Pancreas (tissue), 10 donors: Measurements from ENCODE around the gene SMIM22. TPM values are rescaled to one million over a fixed set of nuclear protein-coding genes. Genes with fewer than 3 reads are reported as not detected.

ENCODE experiments used
- ATAC-seq, 4 donors: fragments of 200-7000 bp; cut with Tn5 transposase; one replicate each; pipeline versions ENCODE4 v1.8.0 to v1.9.1; 2020; ENCODE audit warnings: mild to moderate bottlenecking in 4 of 4, moderate library complexity in 4 of 4
- DNase-seq, 6 donors: peaks; one replicate each; pipeline ENCODE4 v3.0.0-alpha.2; 2020
- FAIRE-seq: peaks from 2 replicates; lab custom pipeline; 2012; peaks lifted over from hg19 to GRCh38; lab: Jason Lieb, UNC
- H3K27ac ChIP-seq, 4 donors: fragments of 200-600 bp; sonication (generic); 1 replicate in 3 of 4; 2 replicates in 1 of 4; pipeline versions ENCODE4 v1.5.0 to v1.8.0; 2020
- H3K27me3 ChIP-seq, 4 donors: fragments of 200-600 bp; one replicate each; pipeline ENCODE4 v1.8.0; 2021
- H3K36me3 ChIP-seq, 3 donors: fragments of 200-600 bp; sonication (generic) in 1 of 3; one replicate each; pipeline versions ENCODE4 v1.5.0 to v1.8.0; 2020 to 2021
- H3K4me1 ChIP-seq, 3 donors: fragments of 200-600 bp; one replicate each; pipeline ENCODE4 v1.8.0; 2021
- H3K4me3 ChIP-seq, 4 donors: fragments of 200-600 bp; sonication (generic) in 2 of 4; one replicate each; pipeline versions ENCODE4 v1.5.0 to v1.8.0; 2020 to 2021
- H3K9me3 ChIP-seq, 4 donors: fragments of 200-600 bp; one replicate each; pipeline ENCODE4 v1.8.0; 2021
- WGBS, 2 donors: extraction: QIAGEN DNeasy Blood & Tissue Kit; methylation state at CpG; one replicate each; pipeline ENCODE4 v1.1.7; 2013; 5-methylcytosine and 5-hydroxymethylcytosine counted together
- intact Hi-C, 3 donors: fragments of 100-400 bp; cut with DNase I; formaldehyde crosslinking; loops; one replicate each; pipeline versions ENCODE4 v1.11.1 to v1.14.2; 2022
- polyA plus RNA-seq, 2 donors: library from polyadenylated mRNA; stranded (reverse); fragments of 200-250 nt; gene quantifications; one replicate each; pipeline ENCODE4 v1.2.3, GENCODE V29; 2013
- total RNA-seq, 6 donors: library from RNA; stranded (reverse); fragmentation: NEBNext Ultra II Directional in 4 of 6; extraction: Animal tissue kit (Norgen Biotek cat#: 25700) in 4 of 6; gene quantifications; one replicate each; pipeline versions ENCODE4 v1.2.1 to v1.2.4, GENCODE V29; 2021 to 2023
- TF ChIP-seq, protein P1 (sequence below), 4 donors: fragments of 200-600 bp; sonication (generic) in 3 of 4; IDR thresholded peaks; one replicate each; pipeline versions ENCODE4 v1.5.0 to v1.8.0; 2021; ENCODE audit warnings: antibody characterized with exemption in 4 of 4
- donor health status: healthy with polysubstance abuse.
- donor health status: DM: no; HTN: no; CAD: no; lungs with moderate emphysema.
- donor health status: DM: no; HTN: no; CAD: no.
- donor health status: control.
- donor health status: control.
- donor health status: Bipolar disorder and iron deficiency.
- donor health status: DM: yes; HTN: yes; CAD: no.
- donor health status: DM: no; HTN: no; CAD: no.
- donor health status: DM: no; HTN: no; CAD: no.
- donor health status: DM: yes; HTN: yes; CAD: no.

The SMIM22 gene
- total and polyA plus RNA-seq, 8 donors: 49.2 to 367 (median 65.5) TPM

DNA sequence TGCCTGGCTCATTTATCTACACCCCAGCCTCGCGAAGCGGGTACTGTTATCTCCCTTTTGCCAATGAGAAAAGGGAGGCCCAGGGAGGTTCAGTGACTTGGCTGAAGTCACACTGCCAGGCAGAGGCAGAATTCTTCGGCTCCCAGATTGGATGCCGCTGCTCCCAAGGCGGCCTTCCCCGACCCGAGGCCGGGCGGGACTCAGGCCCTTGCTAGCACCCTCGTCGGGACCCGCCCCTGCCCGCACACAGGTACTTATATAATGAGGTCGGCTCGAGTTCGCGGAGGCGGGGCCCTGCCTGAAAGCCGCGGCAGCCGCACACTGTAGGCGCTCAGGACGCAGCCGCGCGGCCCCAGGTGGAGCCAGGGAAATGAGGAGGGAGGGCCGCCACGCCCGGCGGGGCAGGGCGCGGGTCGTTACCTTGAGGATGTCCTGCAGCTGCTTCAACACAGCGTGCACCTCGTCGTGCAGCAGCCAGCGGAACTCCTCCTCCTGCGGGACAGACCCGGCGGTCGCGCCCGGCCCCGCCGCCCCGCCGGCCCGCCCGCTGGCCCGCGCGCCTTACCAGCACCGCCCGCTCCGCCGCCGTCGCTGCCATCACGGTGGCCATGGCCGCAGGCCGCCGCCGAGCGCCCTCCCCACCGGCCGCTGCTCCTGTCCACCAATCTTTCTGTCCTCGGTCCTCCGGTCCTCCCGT is 6.9 kb downstream of the SMIM22 start, which contains the start of gene ROGDI:
ROGDI (minus strand) TSS at position 672 of the 697 bp plus-strand sequence; CDS start at position 610, 62 bp downstream.
- TF ChIP-seq, protein P1, sequence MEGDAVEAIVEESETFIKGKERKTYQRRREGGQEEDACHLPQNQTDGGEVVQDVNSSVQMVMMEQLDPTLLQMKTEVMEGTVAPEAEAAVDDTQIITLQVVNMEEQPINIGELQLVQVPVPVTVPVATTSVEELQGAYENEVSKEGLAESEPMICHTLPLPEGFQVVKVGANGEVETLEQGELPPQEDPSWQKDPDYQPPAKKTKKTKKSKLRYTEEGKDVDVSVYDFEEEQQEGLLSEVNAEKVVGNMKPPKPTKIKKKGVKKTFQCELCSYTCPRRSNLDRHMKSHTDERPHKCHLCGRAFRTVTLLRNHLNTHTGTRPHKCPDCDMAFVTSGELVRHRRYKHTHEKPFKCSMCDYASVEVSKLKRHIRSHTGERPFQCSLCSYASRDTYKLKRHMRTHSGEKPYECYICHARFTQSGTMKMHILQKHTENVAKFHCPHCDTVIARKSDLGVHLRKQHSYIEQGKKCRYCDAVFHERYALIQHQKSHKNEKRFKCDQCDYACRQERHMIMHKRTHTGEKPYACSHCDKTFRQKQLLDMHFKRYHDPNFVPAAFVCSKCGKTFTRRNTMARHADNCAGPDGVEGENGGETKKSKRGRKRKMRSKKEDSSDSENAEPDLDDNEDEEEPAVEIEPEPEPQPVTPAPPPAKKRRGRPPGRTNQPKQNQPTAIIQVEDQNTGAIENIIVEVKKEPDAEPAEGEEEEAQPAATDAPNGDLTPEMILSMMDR (IDR thresholded peaks at IDR 0.05): no peak
- no peak for FAIRE-seq

DNA sequence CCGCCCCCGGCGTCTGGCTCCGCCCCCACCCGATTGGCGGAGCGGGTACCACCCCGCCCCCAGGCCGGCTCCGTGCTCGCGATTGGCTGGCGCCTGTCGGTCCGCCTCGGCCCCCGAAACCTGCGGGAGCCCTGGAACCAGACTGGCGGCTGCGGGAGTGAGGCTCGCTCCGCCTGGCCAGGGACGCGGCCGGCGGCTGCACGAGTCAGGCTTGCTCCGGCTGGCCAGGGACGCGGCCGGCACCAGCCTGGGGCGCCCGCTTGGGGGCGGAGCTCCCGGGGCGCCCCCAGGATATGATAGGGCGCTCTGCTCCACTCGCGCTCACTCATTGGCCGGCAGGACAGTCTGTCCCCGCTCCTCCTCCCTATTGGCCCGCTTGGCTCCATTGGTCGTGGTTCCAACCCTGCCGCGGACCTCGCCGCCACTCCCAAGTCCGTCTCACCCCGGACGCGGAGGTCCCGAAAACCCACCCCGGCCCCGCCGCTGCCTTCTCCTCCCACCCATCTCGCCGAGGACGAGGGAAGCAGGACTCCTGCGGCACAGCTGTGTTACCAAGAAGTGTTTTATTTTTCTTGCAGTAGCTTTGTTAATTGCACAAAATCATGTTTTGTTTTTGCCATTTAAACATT is 7.6 kb downstream of the SMIM22 start:
- TF ChIP-seq, protein P1 (IDR thresholded peaks at IDR 0.05): peak in 2 of 4 donors; percentile 15 to 17
- no peaks in the 10 kb centered on the region for H3K9me3 ChIP-seq
- peak; percentile 89 to 96 (median 94) for DNase-seq
- intact Hi-C loops: loop anchor here in 1 of 3 donors (10.0 kb wide), 1 partner anchor 62 kb away; no protein-coding TSS in a partner anchor
- H3K27me3 ChIP-seq: no peaks in the 10 kb centered on the region
- ATAC-seq: peak; percentile 85 to 93 (median 88)
- peak overlapping the region; percentile 58 to 91 (median 82) for H3K4me3 ChIP-seq
- peaks cover 14 to 21% (median 16%) of the 10 kb centered on the region in 3 donors for H3K4me1 ChIP-seq
- H3K27ac ChIP-seq: peak overlapping the region; percentile 67 to 87 (median 78)
- peaks cover 0 to 13% (median 7%) of the 10 kb centered on the region in 3 donors for H3K36me3 ChIP-seq
- no peak for FAIRE-seq
- 1% methylated on average over 47 to 59 of the region's 59 CpGs for WGBS, 2 donors

More for the DNA sequence above, 6.9 kb downstream of the SMIM22 start, which contains the start of gene ROGDI:
- H3K4me1 ChIP-seq: peaks cover 14 to 21% (median 16%) of the 10 kb centered on the region in 3 donors
- WGBS, 2 donors: 0 to 1% methylated on average over 45 to 70 of the region's 70 CpGs
- intact Hi-C loops: loop anchor here in 1 of 3 donors (10.0 kb wide), 1 partner anchor 63 kb away; no protein-coding TSS in a partner anchor
- DNase-seq: peak; percentile 88 to 96 (median 92)
- no peaks in the 10 kb centered on the region for H3K27me3 ChIP-seq
- peak within 1 kb of the TSS; percentile 67 to 87 (median 79) for H3K27ac ChIP-seq
- no peaks in the 10 kb centered on the region for H3K9me3 ChIP-seq
- ATAC-seq: peak; percentile 63 to 78 (median 76)
- peak within 1 kb of the TSS; percentile 58 to 91 (median 82) for H3K4me3 ChIP-seq
- H3K36me3 ChIP-seq: peaks cover 0 to 6% (median under 1%) of the 10 kb centered on the region in 3 donors

DNA sequence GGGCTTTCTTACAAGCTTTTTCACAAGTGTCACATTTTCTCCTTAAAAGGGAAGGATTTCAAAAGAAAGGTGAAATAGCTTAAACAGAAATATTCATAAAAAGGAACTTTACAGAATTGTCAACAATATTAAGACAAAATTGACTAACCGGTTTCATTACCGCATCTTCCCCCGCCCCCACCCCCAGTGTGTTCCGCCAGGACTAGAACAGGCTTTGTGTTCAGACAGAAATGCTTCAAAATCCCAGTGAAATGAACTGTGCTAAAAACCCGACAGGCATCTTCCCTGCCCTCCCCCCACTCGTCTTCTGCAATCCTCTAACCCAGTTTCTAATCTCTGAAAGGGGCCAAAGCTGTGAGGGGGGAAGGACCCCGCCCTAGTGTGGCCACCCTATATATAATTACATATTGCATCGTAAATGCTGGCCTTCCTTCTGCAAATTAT is 8.3 kb downstream of the SMIM22 start:
- peak overlapping the region in 2 of 4 donors; percentile 82 to 87 for H3K27ac ChIP-seq
- no peak for FAIRE-seq
- no peaks in the 10 kb centered on the region for H3K9me3 ChIP-seq
- H3K36me3 ChIP-seq: peaks cover 0 to 13% (median 10%) of the 10 kb centered on the region in 3 donors
- no peak for ATAC-seq
- peak overlapping the region in 1 of 4 donors; percentile 91 for H3K4me3 ChIP-seq
- intact Hi-C loops: loop anchor here in 1 of 3 donors (10.0 kb wide), 1 partner anchor 61 kb away; no protein-coding TSS in a partner anchor
- WGBS, 2 donors: 46% methylated on average over 8 of the region's 8 CpGs
- TF ChIP-seq, protein P1 (IDR thresholded peaks at IDR 0.05): no peak
- H3K27me3 ChIP-seq: no peaks in the 10 kb centered on the region
- DNase-seq: no peak
- peaks cover 14 to 21% (median 16%) of the 10 kb centered on the region in 3 donors for H3K4me1 ChIP-seq

DNA sequence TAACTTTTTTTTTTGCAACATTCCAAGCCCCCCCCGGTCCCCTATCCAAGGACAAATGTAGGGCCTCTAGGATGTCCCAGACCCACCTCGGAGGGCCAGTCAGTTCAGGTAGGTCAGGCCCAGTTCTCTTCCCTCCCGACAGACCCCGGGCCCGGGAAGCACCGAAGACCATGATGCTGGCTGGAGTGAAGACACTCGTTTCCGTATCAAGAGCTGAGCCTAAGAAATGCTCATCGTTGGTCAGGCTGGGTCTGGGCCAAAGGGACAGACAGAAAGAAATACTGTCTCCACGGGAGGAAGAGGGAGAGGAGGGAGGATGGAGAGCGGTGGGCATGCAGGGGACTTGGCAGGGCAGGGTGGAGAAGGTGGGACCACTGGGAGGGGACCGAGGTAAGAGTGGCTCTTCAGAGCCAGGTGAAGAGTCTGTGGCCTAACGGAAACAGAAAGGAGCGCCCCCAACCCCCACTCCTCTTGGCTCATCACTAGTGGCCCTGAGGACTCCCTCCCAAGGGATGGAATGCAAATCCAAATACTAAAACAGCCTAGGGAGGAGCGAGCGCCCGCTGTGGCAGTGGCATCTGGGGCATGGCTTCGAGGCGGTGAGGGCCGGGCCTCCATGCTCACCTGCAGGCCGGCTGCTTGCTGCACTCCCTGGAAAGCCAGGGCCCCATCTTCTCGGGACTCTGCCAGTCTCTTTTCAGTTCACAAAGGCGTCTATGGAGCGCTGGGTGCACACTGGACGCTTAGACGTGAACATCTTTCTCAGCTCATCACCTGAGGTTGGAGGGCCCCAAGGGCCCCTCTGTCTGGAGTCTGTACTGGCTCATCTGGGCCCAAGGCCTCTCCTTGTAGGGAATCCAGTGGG is 9.0 kb downstream of the SMIM22 start:
- no peak for FAIRE-seq

More for the DNA sequence above, 9.0 kb downstream of the SMIM22 start:
- Histone ChIP-seq H3K4me1 (peaks cover 14 to 21% (median 16%) of the 10 kb centered on the region in 3 donors), H3K27me3 (no peaks in the 10 kb centered on the region), H3K27ac (no peak overlapping the region), H3K9me3 (no peaks in the 10 kb centered on the region), H3K36me3 (peaks cover 0 to 10% (median 10%) of the 10 kb centered on the region in 3 donors), H3K4me3 (no peak overlapping the region)
- no peak for ATAC-seq
- TF ChIP-seq, protein P1 (IDR thresholded peaks at IDR 0.05): no peak
- 81 to 85% methylated on average over 26 of the region's 26 CpGs for WGBS, 2 donors
- intact Hi-C loops: loop anchor here in 1 of 3 donors (10.0 kb wide), 1 partner anchor 61 kb away; no protein-coding TSS in a partner anchor
- peak in 4 of 6 donors; percentile 29 to 72 (median 38) for DNase-seq
